Stimulated activated CD8-positive, alpha-beta memory T cell treated with anti-CD3 and anti-CD28 coated beads, Interleukin-15, amount 100 ng/mL, for 1 hour (primary cell): ENCODE measurements around the gene TP53I13.
"Not testable (repeated sequence)": the region's sequence is repeated elsewhere in the genome, so short reads cannot be mapped to it uniquely, and the experiment has no call there.

Source experiments
- DNase-seq: peaks from one replicate; pipeline ENCODE4 v3.0.0-alpha.2; 2020; ENCODE audit warnings: low read depth

TP53I13 gene

DNA sequence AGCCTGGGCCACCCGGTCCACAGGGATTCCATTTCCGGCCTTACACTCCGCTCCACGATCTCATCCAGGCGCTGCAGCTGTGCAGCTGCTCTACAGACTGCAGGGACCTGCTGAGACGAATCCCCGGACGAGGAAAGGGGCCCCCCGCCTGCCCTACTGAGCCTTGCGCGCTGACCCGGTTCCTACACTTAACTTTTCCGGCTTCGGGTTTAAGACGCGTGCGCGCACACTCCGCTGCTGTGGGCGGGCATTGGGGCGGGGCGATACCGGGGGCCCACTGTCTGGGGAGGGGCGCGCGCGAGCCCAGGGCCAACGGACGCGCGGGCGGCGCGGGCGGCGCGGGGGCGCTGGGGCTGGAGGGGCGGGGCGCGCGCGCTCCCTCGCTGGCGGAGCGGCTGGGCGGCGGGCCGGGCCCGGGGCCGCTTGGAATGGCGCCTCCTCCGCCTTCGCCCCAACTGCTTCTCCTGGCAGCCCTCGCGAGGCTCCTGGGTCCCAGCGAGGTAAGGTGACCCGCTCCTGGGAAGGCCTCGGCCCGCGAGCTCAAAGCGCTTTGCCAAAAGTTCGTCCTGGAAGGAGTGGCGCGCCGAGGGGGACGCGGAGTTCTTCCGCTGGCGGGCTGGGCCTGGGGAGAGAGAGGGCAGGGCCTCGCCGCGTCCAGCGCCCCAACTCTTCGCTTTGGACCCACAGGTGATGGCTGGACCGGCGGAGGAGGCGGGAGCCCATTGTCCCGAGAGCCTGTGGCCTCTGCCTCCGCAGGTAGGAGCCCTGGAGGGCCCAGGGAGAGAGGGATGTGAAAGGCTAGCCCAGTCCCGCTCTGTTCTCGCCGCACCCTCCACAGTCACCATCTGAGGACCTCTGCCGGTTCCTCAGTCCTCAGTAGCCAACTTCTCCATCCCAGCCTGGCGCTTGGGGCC, at the start of gene TP53I13:
TSS of gene TP53I13 (plus strand) at position 371 of the 914 bp plus-strand sequence. CDS start at position 429, 58 bp downstream.
- DNase-seq, result peak; percentile 87

GRCh38 chr17:29524692-29525091, 43.8 kb upstream of the TP53I13 start:
- no peak for DNase-seq

DNA sequence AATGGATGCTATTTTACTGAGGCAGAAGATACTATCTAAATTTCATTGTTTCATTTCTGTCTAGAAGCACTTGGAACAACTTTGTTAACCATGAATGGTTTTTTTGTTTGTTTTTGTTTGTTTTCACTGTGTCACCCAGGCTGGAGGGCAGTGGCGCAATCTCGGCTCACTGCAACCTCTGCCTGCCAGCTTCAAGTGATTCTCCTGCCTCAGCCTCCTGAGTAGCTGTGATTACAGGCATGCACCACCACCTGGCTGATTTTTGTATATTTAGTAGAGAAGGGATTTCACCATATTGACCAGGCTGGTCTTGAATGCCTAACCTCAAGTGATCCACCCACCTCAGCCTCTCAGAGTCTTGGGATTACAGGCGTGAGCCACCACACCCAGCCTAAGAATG, 42.2 kb upstream of the TP53I13 start:
- DNase-seq, result no peak

GRCh38 chr17:29533976-29534375, 34.5 kb upstream of the TP53I13 start:
- no peak for DNase-seq

DNA sequence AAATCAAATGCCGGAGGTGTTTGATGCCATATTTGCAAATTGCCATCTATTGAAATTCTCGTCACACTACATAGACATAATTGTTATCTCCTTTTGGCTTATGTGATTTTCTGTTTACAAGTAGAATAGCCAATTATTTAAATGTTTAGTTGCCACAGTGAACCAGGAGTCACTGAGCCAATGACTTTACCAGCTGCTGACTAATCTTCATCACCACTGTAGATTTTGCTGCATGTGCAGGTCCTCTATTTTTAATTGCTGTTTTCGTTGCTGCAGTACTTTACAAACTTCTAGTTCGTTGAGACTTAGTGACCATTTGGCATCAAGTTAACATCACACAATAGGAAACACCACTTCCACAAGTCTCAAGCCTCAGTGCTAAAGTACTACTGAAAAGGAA, 24.4 kb upstream of the TP53I13 start:
- DNase-seq, result no peak

DNA sequence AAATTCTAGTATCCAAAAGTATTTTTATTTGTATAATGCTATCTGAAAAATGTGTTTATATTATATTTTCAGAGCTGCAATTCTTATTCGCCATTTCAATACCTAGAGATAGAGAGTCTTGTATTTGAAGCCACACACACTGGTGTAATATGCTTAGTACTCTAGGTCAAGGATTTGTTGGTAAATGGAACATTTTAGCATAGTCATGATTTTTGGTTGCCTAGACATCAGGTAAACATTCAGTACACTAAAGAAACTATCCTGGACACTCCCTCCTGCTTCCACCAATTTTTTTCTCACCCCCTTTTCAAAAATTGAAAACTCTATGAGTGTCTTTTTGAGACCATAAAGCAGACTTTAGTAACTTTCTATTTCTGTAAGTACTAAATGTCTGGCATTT, 22.4 kb upstream of the TP53I13 start:
- DNase-seq, result no peak

DNA sequence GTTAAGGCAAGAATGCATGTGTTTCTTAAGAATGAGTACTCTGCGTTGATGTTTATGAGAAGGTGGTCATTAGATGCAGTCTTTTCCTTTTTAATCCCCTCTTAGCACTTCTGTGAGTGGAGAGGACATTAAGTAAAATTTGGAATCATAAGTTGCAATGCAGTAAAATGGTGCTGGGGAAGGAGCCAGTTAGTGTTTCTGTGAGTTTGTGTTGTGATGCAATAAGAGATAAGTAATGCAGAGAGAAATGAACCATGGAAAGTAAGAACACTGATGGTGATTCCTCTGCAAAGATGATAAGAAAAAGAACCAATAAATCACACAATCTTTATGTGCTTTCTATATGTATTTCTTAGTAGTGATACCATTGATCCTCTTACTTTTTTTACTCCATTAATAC, 21.7 kb upstream of the TP53I13 start:
- no peak for DNase-seq

DNA sequence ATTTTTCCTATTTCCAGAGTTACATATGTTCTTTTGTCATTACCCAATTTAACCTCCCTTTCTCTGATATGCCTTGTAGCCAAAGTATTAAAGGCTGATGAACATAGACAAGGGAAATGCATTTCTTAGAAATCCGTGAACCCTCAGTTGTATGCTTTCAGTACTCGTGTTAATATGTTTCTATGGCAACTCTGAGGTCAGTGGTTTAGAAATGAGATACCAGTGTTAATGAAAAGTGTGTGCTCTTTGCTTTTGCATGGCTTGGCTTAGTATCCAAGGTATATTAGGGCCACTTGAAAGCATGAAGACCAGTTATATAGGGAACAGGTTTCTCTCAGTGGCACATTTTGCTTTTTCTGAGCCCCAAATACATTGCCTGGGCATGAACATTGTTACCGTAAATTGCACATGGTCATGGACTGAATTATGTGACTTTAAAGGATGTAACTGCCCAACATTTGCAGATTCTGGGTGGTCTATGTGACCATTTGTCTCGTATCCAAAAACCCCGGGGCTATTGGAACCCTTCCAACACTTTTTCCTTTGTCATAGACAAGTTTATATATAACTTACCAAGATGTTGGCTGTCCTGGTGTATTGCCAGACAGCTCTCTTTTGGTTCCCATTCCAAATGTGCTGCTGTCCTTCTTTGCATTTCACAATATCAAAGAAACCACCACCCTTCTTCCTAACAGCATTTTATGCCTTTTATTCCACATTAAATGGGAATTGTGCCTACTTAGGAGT, 19.2 kb upstream of the TP53I13 start:
- no peak for DNase-seq

GRCh38 chr17:29555840-29556239, 12.7 kb upstream of the TP53I13 start:
- DNase-seq, result no peak

GRCh38 chr17:29557085-29557738, 11.3 kb upstream of the TP53I13 start:
- no peak for DNase-seq

GRCh38 chr17:29557739-29558116, 10.8 kb upstream of the TP53I13 start:
- no peak for DNase-seq

DNA sequence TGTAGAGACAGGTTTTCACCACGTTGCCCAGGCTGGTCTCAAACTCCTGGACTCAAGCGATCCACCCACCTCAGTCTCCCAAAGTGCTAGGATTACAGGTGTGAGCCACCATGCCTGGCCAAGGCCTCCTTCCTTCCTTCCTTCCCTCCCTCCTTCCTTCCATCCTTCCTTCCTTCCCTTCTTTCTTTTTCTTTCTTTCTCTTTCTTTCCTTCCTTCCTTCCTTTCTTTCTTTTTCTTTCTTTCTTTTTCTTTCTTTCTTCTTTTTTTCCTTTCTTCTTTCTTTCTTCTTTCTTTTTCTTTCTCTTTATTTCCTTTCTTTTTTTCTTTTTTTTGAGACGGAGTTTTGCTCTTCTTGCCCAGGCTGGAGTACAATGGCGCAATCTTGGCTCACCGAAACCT, 10.4 kb upstream of the TP53I13 start:
- not testable (repeated sequence) for DNase-seq

DNA sequence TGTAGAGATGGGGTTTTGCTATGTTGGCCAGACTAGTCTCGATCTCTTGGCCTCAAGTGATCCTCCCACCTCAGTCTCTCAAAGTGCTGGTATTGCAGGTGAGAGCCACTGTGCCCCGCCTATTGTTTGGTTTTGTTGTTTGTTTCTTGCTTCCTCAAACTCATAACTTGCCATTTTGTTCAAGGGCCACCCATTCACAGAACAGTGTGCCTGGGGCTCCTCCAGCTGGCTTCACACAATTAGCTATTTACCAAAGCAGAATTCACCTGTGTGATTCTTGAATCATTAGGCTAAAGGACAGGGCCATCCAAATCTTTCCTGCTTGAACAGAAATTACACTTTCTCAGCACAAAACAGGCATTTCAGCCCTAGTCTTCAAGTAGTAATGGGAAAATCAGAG, 8.9 kb upstream of the TP53I13 start:
- DNase-seq, result no peak

DNA sequence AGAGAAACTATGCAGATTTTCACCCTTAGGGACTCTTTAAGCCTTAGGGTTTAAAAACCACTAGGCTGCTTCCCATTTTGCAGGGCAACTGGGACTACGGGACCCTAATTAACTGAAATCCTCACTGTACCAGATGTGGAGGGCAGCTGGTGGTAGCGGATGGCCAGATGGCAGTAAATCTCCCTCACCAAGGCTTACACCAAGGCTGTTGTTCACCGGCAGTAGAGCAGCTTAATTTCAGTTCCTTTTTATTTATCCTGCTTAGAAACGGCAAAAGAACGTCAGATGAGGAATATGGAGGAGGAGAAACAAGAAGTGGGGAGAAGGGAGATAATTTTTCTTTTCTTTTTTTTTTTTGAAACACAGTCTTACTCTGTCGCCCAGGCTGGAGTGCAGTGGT, 8.2 kb upstream of the TP53I13 start:
- DNase-seq, result no peak

DNA sequence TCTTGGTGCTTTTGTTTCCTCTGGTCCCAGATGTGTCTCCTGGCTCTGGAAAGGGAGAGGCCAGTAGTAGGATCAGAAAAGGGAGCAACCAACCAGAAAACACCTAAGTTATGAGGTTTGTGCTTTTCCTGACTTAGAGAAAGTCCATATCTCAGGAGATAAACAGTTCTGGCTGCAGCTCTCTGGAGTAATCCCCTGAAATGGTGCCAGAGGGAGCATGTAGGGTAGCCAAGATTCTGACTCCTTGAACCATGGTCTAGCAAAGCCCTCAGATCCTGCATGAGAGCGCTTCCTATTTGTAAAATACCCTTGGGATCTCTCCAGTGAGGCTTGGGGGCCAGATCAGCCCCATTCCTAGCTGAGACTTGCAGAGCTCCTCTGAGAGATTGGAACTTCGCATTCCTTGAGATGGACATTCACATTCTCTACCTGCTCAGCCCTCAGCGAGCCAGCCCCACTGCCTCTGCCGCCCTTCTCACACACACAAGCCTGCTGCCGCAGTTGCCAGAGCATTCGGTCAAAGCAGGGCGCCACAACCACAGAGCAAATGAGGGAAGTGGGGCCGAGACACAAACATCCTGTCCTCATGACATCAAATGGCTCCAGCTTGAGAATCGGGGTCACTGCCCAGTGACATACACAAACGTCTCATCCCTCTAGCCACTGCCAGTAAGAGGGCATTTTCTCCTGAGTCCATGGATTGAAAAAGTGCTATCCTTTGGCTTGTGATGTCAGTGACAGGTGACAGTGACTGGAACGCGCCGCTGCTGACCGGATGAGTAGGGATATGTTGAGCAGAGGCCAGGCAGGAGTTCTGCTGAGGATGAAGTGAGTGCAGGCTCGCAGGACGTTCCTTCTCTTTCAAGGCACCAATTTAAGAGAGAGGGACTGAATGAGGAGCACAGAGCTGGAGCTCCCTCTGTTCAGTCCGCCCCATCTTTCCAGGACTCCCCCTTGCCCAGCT, 6.7 kb upstream of the TP53I13 start:
- no peak for DNase-seq

GRCh38 chr17:29562615-29563014, 5.9 kb upstream of the TP53I13 start:
- DNase-seq, result no peak

DNA sequence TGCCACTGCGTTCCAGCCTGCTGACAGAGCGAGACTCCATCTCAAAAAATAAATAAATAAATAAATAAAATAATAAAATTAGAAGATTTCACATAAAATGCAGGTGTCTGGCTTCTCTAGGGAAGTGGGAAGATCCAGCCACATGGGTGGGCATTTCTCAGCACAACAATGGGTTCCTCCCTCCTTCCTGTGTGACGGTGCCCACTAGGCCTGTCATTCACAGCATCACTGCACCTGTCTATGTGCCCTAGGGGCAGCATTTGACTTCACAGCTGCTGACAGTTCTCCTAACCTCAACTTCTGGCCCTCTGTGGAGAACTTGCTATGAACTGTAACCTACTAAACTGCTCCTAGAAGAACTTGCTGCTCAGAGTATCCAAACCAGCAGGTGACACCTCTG, 4.7 kb upstream of the TP53I13 start:
- DNase-seq, result no peak

- no peak for DNase-seq
These were observed 2.6 kb upstream of the TP53I13 start for GRCh38 chr17:29565643-29566472.

DNA sequence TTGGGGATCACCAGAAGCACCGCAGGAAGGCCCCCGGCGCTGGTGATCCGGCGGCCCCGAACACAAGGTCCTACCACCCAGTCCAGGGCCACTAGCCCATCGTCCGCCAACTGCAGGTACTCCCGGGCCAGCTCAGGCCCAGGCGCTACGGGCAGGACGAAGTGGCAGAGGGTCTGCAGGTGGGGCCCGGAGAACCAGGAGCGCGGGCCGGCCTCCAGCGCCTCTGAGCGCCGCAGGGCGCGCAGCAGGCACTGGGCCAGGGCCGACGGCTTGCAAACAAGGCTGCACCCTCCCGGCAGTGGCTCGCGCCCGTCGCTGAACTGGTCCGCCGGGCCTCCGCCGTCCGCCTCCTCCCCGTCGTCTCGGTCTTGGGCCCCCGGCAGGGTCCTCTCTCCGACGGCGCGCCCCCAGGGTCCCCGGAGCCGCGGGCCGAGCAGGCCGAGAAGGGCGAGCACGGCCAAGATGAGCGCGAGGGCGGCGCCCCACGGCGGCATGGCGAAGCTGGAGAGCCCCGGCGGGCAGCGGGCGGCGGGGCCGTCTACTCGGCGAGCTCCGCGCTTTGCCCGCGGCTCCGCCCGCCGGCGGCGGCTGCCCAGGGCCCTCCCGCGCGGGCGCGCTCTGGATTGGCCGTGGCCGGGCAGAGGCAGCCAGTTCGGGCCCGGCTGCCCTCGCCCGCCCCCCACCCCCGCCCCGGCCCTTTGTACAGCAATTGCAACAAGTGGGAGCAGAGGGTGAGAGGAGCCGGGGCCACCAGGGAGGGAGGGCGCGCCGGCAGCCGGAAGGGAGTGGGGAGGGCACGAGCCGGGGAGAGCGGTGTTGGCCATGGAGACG, 1.8 kb upstream of the TP53I13 start, which contains the start of gene ABHD15:
TSS of gene ABHD15 (minus strand) at position 565 of the 831 bp plus-strand sequence. CDS start at position 494, 71 bp downstream.
- DNase-seq, result no peak

DNA sequence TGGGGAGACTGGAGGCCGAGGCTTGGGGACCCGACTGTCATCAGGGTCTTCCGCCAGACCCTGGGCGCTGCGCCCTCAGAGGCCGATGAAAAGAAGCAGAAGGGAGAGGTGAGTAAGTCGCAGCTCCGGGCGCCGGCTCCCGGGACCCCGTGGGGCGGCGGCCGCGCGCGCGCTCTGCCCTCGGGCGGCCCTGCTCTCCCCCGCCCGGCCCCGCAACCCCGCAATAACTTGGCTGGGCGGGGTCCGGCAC, 1.3 kb upstream of the TP53I13 start:
- no peak for DNase-seq
